ENCODE measurements around the gene ZBTB47. TPM values are rescaled to one million over a fixed set of nuclear protein-coding genes. Genes with fewer than 3 reads are reported as not detected.

The ZBTB47 gene
- total RNA-seq, 1 experiment from 2014 or later = 8.1 TPM

GRCh38 chr3:42660131-42660715 is 6.7 kb downstream of the ZBTB47 start:
- intact Hi-C loops (cut with micrococcal nuclease; ENCODE audit: unreplicated experiment) = no loop called here
- no peak overlapping the region for H3K4me2 ChIP-seq
- H4K20me1 ChIP-seq (ENCODE audit: insufficient read depth) = no peaks in the 10 kb centered on the region
- no peaks in the 10 kb centered on the region for H3K27me3 ChIP-seq (ENCODE audit: insufficient read depth, low read depth)
- no TSS peak for BruUV-seq (replicated peaks)
- TF ChIP-seq, protein P1, sequence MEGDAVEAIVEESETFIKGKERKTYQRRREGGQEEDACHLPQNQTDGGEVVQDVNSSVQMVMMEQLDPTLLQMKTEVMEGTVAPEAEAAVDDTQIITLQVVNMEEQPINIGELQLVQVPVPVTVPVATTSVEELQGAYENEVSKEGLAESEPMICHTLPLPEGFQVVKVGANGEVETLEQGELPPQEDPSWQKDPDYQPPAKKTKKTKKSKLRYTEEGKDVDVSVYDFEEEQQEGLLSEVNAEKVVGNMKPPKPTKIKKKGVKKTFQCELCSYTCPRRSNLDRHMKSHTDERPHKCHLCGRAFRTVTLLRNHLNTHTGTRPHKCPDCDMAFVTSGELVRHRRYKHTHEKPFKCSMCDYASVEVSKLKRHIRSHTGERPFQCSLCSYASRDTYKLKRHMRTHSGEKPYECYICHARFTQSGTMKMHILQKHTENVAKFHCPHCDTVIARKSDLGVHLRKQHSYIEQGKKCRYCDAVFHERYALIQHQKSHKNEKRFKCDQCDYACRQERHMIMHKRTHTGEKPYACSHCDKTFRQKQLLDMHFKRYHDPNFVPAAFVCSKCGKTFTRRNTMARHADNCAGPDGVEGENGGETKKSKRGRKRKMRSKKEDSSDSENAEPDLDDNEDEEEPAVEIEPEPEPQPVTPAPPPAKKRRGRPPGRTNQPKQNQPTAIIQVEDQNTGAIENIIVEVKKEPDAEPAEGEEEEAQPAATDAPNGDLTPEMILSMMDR (conservative IDR thresholded peaks at IDR 0.05) = no peak
- TF ChIP-seq EZH2 (IDR thresholded peaks at IDR 0.05; ENCODE audit: low read depth) = no peak
- no peaks in the 10 kb centered on the region for H3K79me2 ChIP-seq (ENCODE audit: low read depth)
- no peak overlapping the region for H3K27ac ChIP-seq
- no peaks in the 10 kb centered on the region for H3K36me3 ChIP-seq (ENCODE audit: low read depth)
- no peaks in the 10 kb centered on the region for H3K4me1 ChIP-seq (replicated peaks; ENCODE audit: insufficient read depth)
- CTCF ChIA-PET = no interaction called here
- no peaks in the 10 kb centered on the region for H3K9me3 ChIP-seq (ENCODE audit: insufficient read depth, low read depth)
- H2AFZ ChIP-seq = no peak overlapping the region
- POLR2A ChIA-PET (ENCODE audit: unreplicated experiment) = no interaction called here
- no peak overlapping the region for H3K4me3 ChIP-seq
- no peaks in the 10 kb centered on the region for H3K9me2 ChIP-seq (ENCODE audit: insufficient read depth)
- no peak for DNase-seq
- H3F3A ChIP-seq (ENCODE audit: insufficient read depth, low read depth) = no peaks in the 10 kb centered on the region

GRCh38 chr3:42660898-42661297 is 7.4 kb downstream of the ZBTB47 start:
- Histone ChIP-seq H3K4me2 (no peak overlapping the region), H3K27me3 (ENCODE audit: insufficient read depth, low read depth) (no peaks in the 10 kb centered on the region), H4K20me1 (ENCODE audit: insufficient read depth) (no peaks in the 10 kb centered on the region), H3K4me1 (replicated peaks; ENCODE audit: insufficient read depth) (no peaks in the 10 kb centered on the region), H2AFZ (no peak overlapping the region), H3K27ac (no peak overlapping the region), H3K9me3 (ENCODE audit: insufficient read depth, low read depth) (no peaks in the 10 kb centered on the region), H3K79me2 (ENCODE audit: low read depth) (no peaks in the 10 kb centered on the region), H3K9me2 (ENCODE audit: insufficient read depth) (no peaks in the 10 kb centered on the region), H3K4me3 (no peak overlapping the region), H3F3A (ENCODE audit: insufficient read depth, low read depth) (no peaks in the 10 kb centered on the region), H3K36me3 (ENCODE audit: low read depth) (no peaks in the 10 kb centered on the region)
- intact Hi-C loops (cut with micrococcal nuclease; ENCODE audit: unreplicated experiment) = no loop called here
- TF ChIP-seq, protein P1 (conservative IDR thresholded peaks at IDR 0.05) = no peak
- TF ChIP-seq EZH2 (IDR thresholded peaks at IDR 0.05; ENCODE audit: low read depth) = no peak
- BruUV-seq (replicated peaks) = no TSS peak
- CTCF ChIA-PET = no interaction called here
- DNase-seq = no peak
- POLR2A ChIA-PET (ENCODE audit: unreplicated experiment) = no interaction called here

- CTCF ChIA-PET = no interaction called here
- BruUV-seq (replicated peaks) = no TSS peak
- H3K36me3 ChIP-seq (ENCODE audit: low read depth) = no peaks in the 10 kb centered on the region
Measured at GRCh38 chr3:42661593-42662022, 8.1 kb downstream of the ZBTB47 start.

More at GRCh38 chr3:42661593-42662022, 8.1 kb downstream of the ZBTB47 start:
- POLR2A ChIA-PET (ENCODE audit: unreplicated experiment) = interaction anchor here (0.5 kb wide), 1 partner anchor 31 kb away, joined by 5 read pairs; no protein-coding TSS in a partner anchor
- Histone ChIP-seq H3K27ac (no peak overlapping the region), H3K4me2 (no peak overlapping the region), H3K9me3 (ENCODE audit: insufficient read depth, low read depth) (no peaks in the 10 kb centered on the region), H2AFZ (no peak overlapping the region), H3K4me3 (no peak overlapping the region), H3F3A (ENCODE audit: insufficient read depth, low read depth) (no peaks in the 10 kb centered on the region), H4K20me1 (ENCODE audit: insufficient read depth) (no peaks in the 10 kb centered on the region), H3K79me2 (ENCODE audit: low read depth) (no peaks in the 10 kb centered on the region), H3K4me1 (replicated peaks; ENCODE audit: insufficient read depth) (no peaks in the 10 kb centered on the region), H3K27me3 (ENCODE audit: insufficient read depth, low read depth) (no peaks in the 10 kb centered on the region), H3K9me2 (ENCODE audit: insufficient read depth) (no peaks in the 10 kb centered on the region)
- TF ChIP-seq, protein P1 (conservative IDR thresholded peaks at IDR 0.05) = no peak
- TF ChIP-seq EZH2 (IDR thresholded peaks at IDR 0.05; ENCODE audit: low read depth) = no peak
- DNase-seq = no peak
- intact Hi-C loops (cut with micrococcal nuclease; ENCODE audit: unreplicated experiment) = no loop called here
